Activated B cell treated with CpG ODN at 0.5 μM for 24 hours (primary cell): ENCODE results near the gene TMEM231. TPM values are rescaled to one million over a fixed set of nuclear protein-coding genes. Genes with fewer than 3 reads are reported as not detected.

Experiments used
- ATAC-seq: fragments of 200-7000 bp; cut with Tn5 transposase; one replicate; pipeline ENCODE4 v1.10.0; 2021; ENCODE audit warnings: low read depth, mild to moderate bottlenecking, moderate library complexity
- CTCF ChIA-PET: fragments of 350-600 bp; sonication (Branson Sonifier 250); formaldehyde crosslinking; loops from one replicate; lab custom pipeline; 2021; ENCODE audit warnings: antibody characterized with exemption; lab: Charles Lee
- POLR2A ChIA-PET: fragments of 350-600 bp; sonication (Branson Sonifier 250); formaldehyde crosslinking; loops from one replicate; lab custom pipeline; 2021; ENCODE audit warnings: antibody characterized with exemption; lab: Charles Lee
- DNase-seq: peaks from one replicate; pipeline ENCODE4 v3.0.0; 2022
- H3K27ac Mint-ChIP-seq: one replicate; pipeline ENCODE4 v1.8.0; 2020; ENCODE audit warnings: mixed read lengths
- H3K27me3 Mint-ChIP-seq: one replicate; pipeline ENCODE4 v1.8.0; 2021; ENCODE audit warnings: mixed read lengths
- H3K36me3 Mint-ChIP-seq: one replicate; pipeline ENCODE4 v1.8.0; 2021; ENCODE audit warnings: low read depth, mixed read lengths
- H3K4me1 Mint-ChIP-seq: one replicate; pipeline ENCODE4 v1.8.0; 2021; ENCODE audit warnings: mixed read lengths
- H3K4me3 Mint-ChIP-seq: one replicate; pipeline ENCODE4 v1.8.0; 2020; ENCODE audit warnings: mild to moderate bottlenecking, mixed read lengths
- H3K9me3 Mint-ChIP-seq: one replicate; pipeline ENCODE4 v1.8.0; 2020; ENCODE audit warnings: mixed read lengths
- intact Hi-C: fragments of 100-400 bp; cut with micrococcal nuclease; formaldehyde crosslinking; loops from one replicate; pipeline ENCODE4 v1.15.1; 2024
- total RNA-seq: library from RNA; stranded (reverse); gene quantifications from 2 replicates; pipeline ENCODE4 v1.2.3, GENCODE V29; 2022
- TF ChIP-seq, protein P1 (sequence below): fragments of 200-600 bp; IDR thresholded peaks from one replicate; pipeline ENCODE4 v1.8.0; 2022; ENCODE audit warnings: antibody characterized with exemption, mild to moderate bottlenecking

The TMEM231 gene
- total RNA-seq, 1 donor from 2014 or later, result 4.1 TPM

DNA sequence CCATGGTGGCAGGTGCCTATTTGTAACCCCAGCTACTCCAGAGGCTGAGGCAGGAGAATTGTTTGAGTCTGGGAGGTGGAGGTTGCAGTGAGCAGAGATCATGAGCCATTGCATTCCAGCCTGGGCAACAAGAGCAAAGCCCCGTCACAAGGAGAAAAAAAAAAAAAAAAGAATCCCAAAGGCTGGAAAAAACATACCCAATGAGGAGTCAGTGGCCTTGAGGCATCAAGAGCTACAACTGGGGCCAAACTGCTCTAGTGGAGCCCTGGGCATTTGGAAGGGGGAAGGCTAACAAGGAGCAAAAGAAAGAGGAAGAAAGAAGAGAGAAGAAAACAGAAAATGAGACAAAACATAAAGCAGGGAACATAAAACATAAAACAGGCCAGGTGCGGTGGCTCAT lies 67.7 kb downstream of the TMEM231 start:
- POLR2A ChIA-PET, result no interaction called here
- CTCF ChIA-PET, result no interaction called here
- TF ChIP-seq, protein P1, sequence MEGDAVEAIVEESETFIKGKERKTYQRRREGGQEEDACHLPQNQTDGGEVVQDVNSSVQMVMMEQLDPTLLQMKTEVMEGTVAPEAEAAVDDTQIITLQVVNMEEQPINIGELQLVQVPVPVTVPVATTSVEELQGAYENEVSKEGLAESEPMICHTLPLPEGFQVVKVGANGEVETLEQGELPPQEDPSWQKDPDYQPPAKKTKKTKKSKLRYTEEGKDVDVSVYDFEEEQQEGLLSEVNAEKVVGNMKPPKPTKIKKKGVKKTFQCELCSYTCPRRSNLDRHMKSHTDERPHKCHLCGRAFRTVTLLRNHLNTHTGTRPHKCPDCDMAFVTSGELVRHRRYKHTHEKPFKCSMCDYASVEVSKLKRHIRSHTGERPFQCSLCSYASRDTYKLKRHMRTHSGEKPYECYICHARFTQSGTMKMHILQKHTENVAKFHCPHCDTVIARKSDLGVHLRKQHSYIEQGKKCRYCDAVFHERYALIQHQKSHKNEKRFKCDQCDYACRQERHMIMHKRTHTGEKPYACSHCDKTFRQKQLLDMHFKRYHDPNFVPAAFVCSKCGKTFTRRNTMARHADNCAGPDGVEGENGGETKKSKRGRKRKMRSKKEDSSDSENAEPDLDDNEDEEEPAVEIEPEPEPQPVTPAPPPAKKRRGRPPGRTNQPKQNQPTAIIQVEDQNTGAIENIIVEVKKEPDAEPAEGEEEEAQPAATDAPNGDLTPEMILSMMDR, result no peak
- Mint-ChIP-seq H3K27me3 (no peaks in the 10 kb centered on the region), H3K9me3 (no peaks in the 10 kb centered on the region), H3K27ac (no peak overlapping the region), H3K4me3 (no peak overlapping the region), H3K36me3 (no peaks in the 10 kb centered on the region), H3K4me1 (peaks cover 35% of the 10 kb centered on the region)
- intact Hi-C loops, result no loop called here
- ATAC-seq, result no peak
- no peak for DNase-seq

Other genes starting within 250 kb of the TMEM231 start
- gene CFDP1, start 122.7 kb downstream of the TMEM231 start, total RNA-seq, result 27.7 and 32.0 TPM in 2 replicates
- gene TMEM170A, start 91.6 kb downstream of the TMEM231 start, total RNA-seq, result 25.3 and 28.3 TPM in 2 replicates
- gene CHST6, start 60.8 kb downstream of the TMEM231 start, total RNA-seq, result 0.02 and 0.05 TPM in 2 replicates
- 0.11 TPM in 1 of 2 replicates, not detected in the other for gene CHST5, start 20.1 kb downstream of the TMEM231 start, total RNA-seq
- gene GABARAPL2, start 10.1 kb upstream of the TMEM231 start, total RNA-seq, result 62.9 and 69.4 TPM in 2 replicates
- 52.7 and 57.2 TPM in 2 replicates for gene ADAT1, start 67.0 kb upstream of the TMEM231 start, total RNA-seq
- 166 and 182 TPM in 2 replicates for gene KARS1, start 91.4 kb upstream of the TMEM231 start, total RNA-seq
- gene TERF2IP, start 91.5 kb upstream of the TMEM231 start, total RNA-seq, result 52.6 and 52.7 TPM in 2 replicates
- not detected in 2 replicates for gene CPHXL2, start 120.8 kb upstream of the TMEM231 start, total RNA-seq
- not detected in 2 replicates for gene DUXB, start 145.2 kb upstream of the TMEM231 start, total RNA-seq
- gene CPHXL, start 170.2 kb upstream of the TMEM231 start, total RNA-seq, result not detected in 2 replicates